ES-I3 (cell line): ENCODE results near the gene RAB26.
"Not testable (repeated sequence)": the region's sequence is repeated elsewhere in the genome, so short reads cannot be mapped to it uniquely, and the experiment has no call there.

ENCODE experiments used
- H3K36me3 ChIP-seq: 2 replicates; pipeline ENCODE4 v1.6.1; 2013; ENCODE audit warnings: mild to moderate bottlenecking, low read length, control low read depth, moderate library complexity; ENCODE audit not compliant: insufficient read depth
- H3K4me1 ChIP-seq: 2 replicates; pipeline ENCODE4 v1.6.1; 2013; ENCODE audit warnings: mild to moderate bottlenecking, control low read depth, low read length; ENCODE audit not compliant: insufficient read depth
- H3K9ac ChIP-seq: 2 replicates; pipeline ENCODE4 v1.6.1; 2013; ENCODE audit warnings: low read depth, mild to moderate bottlenecking, low read length, moderate library complexity
- H3K9me3 ChIP-seq: 2 replicates; pipeline ENCODE4 v1.6.1; 2013; ENCODE audit warnings: mild to moderate bottlenecking, low read length, moderate library complexity; ENCODE audit not compliant: control insufficient read depth, insufficient read depth

RAB26 gene

GRCh38 chr16:2124377-2124693 is 24.1 kb upstream of the RAB26 start:
- Histone ChIP-seq H3K4me1 (peaks cover 17% of the 10 kb centered on the region; the same call in 1 of the 2 replicates), H3K9ac (peak overlapping the region; percentile 33; the same call in 1 of the 2 replicates)
- not testable (repeated sequence) for H3K9me3 ChIP-seq, H3K36me3 ChIP-seq

GRCh38 chr16:2124694-2125444 is 23.6 kb upstream of the RAB26 start:
- H3K9ac ChIP-seq: peak overlapping the region; percentile 33; the same call in 1 of the 2 replicates

GRCh38 chr16:2125609-2126008 is 22.8 kb upstream of the RAB26 start:
- H3K4me1 ChIP-seq: peaks cover 17% of the 10 kb centered on the region; the same call in 1 of the 2 replicates
- H3K9ac ChIP-seq: peak overlapping the region; percentile 8; the same call in 1 of the 2 replicates
- H3K9me3 ChIP-seq, H3K36me3 ChIP-seq: not testable (repeated sequence)

More at GRCh38 chr16:2124694-2125444, 23.6 kb upstream of the RAB26 start:
- H3K4me1 ChIP-seq: peaks cover 17% of the 10 kb centered on the region; the same call in 1 of the 2 replicates
- not testable (repeated sequence) for H3K36me3 ChIP-seq, H3K9me3 ChIP-seq

GRCh38 chr16:2126161-2126743 is 22.2 kb upstream of the RAB26 start:
- H3K36me3 ChIP-seq, H3K9me3 ChIP-seq, H3K9ac ChIP-seq: not testable (repeated sequence)
- peaks cover 17% of the 10 kb centered on the region; the same call in 1 of the 2 replicates for H3K4me1 ChIP-seq

- H3K9ac ChIP-seq, H3K9me3 ChIP-seq: not testable (repeated sequence)
- peaks cover 17% of the 10 kb centered on the region; the same call in 1 of the 2 replicates for H3K4me1 ChIP-seq
These were observed 21.4 kb upstream of the RAB26 start for GRCh38 chr16:2126928-2127556.

GRCh38 chr16:2127630-2128280 is 20.7 kb upstream of the RAB26 start:
- H3K36me3 ChIP-seq, H3K9me3 ChIP-seq, H3K9ac ChIP-seq: not testable (repeated sequence)
- peaks cover 17% of the 10 kb centered on the region; the same call in 1 of the 2 replicates for H3K4me1 ChIP-seq

More at GRCh38 chr16:2126928-2127556, 21.4 kb upstream of the RAB26 start:
- H3K36me3 ChIP-seq: not testable (repeated sequence)

GRCh38 chr16:2129251-2129650 is 19.2 kb upstream of the RAB26 start:
- H3K9me3 ChIP-seq, H3K9ac ChIP-seq, H3K36me3 ChIP-seq: not testable (repeated sequence)
- H3K4me1 ChIP-seq: peaks cover 13% of the 10 kb centered on the region; the same call in 1 of the 2 replicates

- H3K36me3 ChIP-seq, H3K9me3 ChIP-seq, H3K9ac ChIP-seq: not testable (repeated sequence)
- peaks cover 13% of the 10 kb centered on the region; the same call in 1 of the 2 replicates for H3K4me1 ChIP-seq
These were observed 18.5 kb upstream of the RAB26 start for GRCh38 chr16:2129890-2130447.

GRCh38 chr16:2133797-2134196 is 14.6 kb upstream of the RAB26 start:
- H3K36me3 ChIP-seq, H3K4me1 ChIP-seq, H3K9ac ChIP-seq: not testable (repeated sequence)

GRCh38 chr16:2135071-2135470 is 13.4 kb upstream of the RAB26 start:
- H3K36me3 ChIP-seq, H3K9me3 ChIP-seq, H3K4me1 ChIP-seq: not testable (repeated sequence)
- peak overlapping the region; percentile 40; the same call in 1 of the 2 replicates for H3K9ac ChIP-seq

More at GRCh38 chr16:2133797-2134196, 14.6 kb upstream of the RAB26 start:
- H3K9me3 ChIP-seq: not testable (repeated sequence)

GRCh38 chr16:2135770-2136490 is 12.5 kb upstream of the RAB26 start, which contains the start of gene PKD1:
Gene PKD1 (minus strand): TSS chr16:2135898. CDS start chr16:2135689, 209 bp downstream.
- peak within 1 kb of the TSS; percentile 47; the same call in 1 of the 2 replicates for H3K9ac ChIP-seq

GRCh38 chr16:2142942-2143877 is 5.2 kb upstream of the RAB26 start:
- Histone ChIP-seq H3K9ac (no peak overlapping the region), H3K36me3 (no peaks in the 10 kb centered on the region), H3K4me1 (peaks cover 3% of the 10 kb centered on the region; the same call in 1 of the 2 replicates), H3K9me3 (no peaks in the 10 kb centered on the region)

More at GRCh38 chr16:2135770-2136490, 12.5 kb upstream of the RAB26 start, which contains the start of gene PKD1:
- not testable (repeated sequence) for H3K9me3 ChIP-seq, H3K36me3 ChIP-seq, H3K4me1 ChIP-seq
